HL-60 (cell line): ENCODE data around the gene METTL3.

Experiments used
- DNase-seq, 2 experiments: peaks; one replicate each; pipeline ENCODE4 v3.0.0-alpha.2; 2010 to 2020; ENCODE audit warnings: low read depth in 1 of 2, low spot score in 1 of 2
- H3K27ac ChIP-seq: fragments of 250-450 bp; sonication (Bioruptor Pico); replicated peaks from 2 replicates; pipeline ENCODE4 v1.5.1; 2020; ENCODE audit warnings: mild to moderate bottlenecking, moderate library complexity
- H3K27me3 ChIP-seq: fragments of 250-450 bp; sonication (Bioruptor Pico); 2 replicates; pipeline ENCODE4 v1.5.1; 2021; ENCODE audit warnings: mild to moderate bottlenecking, moderate library complexity; ENCODE audit not compliant: insufficient read depth, poor library complexity, severe bottlenecking
- H3K4me3 ChIP-seq: replicated peaks from 2 replicates; pipeline ENCODE4 v1.5.1; 2011; ENCODE audit warnings: mild to moderate bottlenecking, control low read depth, low read length; ENCODE audit not compliant: insufficient read depth
- GABPA ChIP-seq: IDR thresholded peaks from 2 replicates; pipeline ENCODE4 v1.6.1; 2012; ENCODE audit warnings: low read depth
- POLR2AphosphoS5 ChIP-seq: IDR thresholded peaks from 2 replicates; pipeline ENCODE4 v1.6.1; 2012; ENCODE audit warnings: low read depth
- SPI1 ChIP-seq: IDR thresholded peaks from 2 replicates; pipeline ENCODE4 v1.6.1; 2012; ENCODE audit warnings: low read depth, mild to moderate bottlenecking, borderline replicate concordance
- TF ChIP-seq, protein P1 (sequence below): IDR thresholded peaks from 2 replicates; pipeline ENCODE4 v1.6.1; 2012; ENCODE audit warnings: low read depth; ENCODE audit not compliant: insufficient replicate concordance
- TF ChIP-seq, protein P2 (sequence below): IDR thresholded peaks from one replicate; pipeline ENCODE4 v1.5.1; 2011; ENCODE audit warnings: low read length, control low read depth, inconsistent platforms; ENCODE audit not compliant: insufficient read depth

Gene METTL3

DNA sequence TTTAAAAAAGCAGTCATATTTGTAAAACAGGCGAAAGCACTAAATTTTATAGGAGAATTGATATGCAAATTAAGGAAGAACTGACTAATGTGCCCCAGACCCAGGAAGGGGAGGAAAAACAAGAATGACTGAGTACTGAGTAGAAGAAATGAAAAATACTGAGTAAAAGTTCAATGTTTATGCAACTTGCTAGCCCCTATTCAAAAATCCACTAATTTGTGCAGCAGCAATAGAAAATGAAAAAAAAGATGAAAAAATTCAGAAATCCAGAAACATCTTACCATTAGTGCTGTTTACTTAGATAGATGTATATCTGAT lies 61.3 kb downstream of the METTL3 start:
- no peak for DNase-seq
- no peak overlapping the region for H3K4me3 ChIP-seq
- no peaks in the 10 kb centered on the region for H3K27me3 ChIP-seq
- H3K27ac ChIP-seq, result no peak overlapping the region
- TF ChIP-seq SPI1 (no peak), GABPA (no peak), POLR2AphosphoS5 (no peak)
- TF ChIP-seq, protein P1, sequence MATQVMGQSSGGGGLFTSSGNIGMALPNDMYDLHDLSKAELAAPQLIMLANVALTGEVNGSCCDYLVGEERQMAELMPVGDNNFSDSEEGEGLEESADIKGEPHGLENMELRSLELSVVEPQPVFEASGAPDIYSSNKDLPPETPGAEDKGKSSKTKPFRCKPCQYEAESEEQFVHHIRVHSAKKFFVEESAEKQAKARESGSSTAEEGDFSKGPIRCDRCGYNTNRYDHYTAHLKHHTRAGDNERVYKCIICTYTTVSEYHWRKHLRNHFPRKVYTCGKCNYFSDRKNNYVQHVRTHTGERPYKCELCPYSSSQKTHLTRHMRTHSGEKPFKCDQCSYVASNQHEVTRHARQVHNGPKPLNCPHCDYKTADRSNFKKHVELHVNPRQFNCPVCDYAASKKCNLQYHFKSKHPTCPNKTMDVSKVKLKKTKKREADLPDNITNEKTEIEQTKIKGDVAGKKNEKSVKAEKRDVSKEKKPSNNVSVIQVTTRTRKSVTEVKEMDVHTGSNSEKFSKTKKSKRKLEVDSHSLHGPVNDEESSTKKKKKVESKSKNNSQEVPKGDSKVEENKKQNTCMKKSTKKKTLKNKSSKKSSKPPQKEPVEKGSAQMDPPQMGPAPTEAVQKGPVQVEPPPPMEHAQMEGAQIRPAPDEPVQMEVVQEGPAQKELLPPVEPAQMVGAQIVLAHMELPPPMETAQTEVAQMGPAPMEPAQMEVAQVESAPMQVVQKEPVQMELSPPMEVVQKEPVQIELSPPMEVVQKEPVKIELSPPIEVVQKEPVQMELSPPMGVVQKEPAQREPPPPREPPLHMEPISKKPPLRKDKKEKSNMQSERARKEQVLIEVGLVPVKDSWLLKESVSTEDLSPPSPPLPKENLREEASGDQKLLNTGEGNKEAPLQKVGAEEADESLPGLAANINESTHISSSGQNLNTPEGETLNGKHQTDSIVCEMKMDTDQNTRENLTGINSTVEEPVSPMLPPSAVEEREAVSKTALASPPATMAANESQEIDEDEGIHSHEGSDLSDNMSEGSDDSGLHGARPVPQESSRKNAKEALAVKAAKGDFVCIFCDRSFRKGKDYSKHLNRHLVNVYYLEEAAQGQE, result no peak
- TF ChIP-seq, protein P2, sequence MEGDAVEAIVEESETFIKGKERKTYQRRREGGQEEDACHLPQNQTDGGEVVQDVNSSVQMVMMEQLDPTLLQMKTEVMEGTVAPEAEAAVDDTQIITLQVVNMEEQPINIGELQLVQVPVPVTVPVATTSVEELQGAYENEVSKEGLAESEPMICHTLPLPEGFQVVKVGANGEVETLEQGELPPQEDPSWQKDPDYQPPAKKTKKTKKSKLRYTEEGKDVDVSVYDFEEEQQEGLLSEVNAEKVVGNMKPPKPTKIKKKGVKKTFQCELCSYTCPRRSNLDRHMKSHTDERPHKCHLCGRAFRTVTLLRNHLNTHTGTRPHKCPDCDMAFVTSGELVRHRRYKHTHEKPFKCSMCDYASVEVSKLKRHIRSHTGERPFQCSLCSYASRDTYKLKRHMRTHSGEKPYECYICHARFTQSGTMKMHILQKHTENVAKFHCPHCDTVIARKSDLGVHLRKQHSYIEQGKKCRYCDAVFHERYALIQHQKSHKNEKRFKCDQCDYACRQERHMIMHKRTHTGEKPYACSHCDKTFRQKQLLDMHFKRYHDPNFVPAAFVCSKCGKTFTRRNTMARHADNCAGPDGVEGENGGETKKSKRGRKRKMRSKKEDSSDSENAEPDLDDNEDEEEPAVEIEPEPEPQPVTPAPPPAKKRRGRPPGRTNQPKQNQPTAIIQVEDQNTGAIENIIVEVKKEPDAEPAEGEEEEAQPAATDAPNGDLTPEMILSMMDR, result no peak
